Right lobe of liver (tissue), 4 donors: ENCODE measurements around the gene SPATS2.

Experiments used
- CTCF ChIP-seq, 4 donors: fragments of 200-600 bp in 3 of 4; fragments of 450-650 bp in 1 of 4; IDR thresholded peaks; one replicate each; pipeline versions ENCODE4 v1.5.1 to v1.8.0; 2016 to 2022; ENCODE audit warnings: antibody characterized with exemption in 4 of 4, mild to moderate bottlenecking in 2 of 4
- POLR2A ChIP-seq: fragments of 450-650 bp; IDR thresholded peaks from one replicate; pipeline ENCODE4 v1.6.1; 2017; ENCODE audit warnings: antibody characterized with exemption, mild to moderate bottlenecking
- donor health status: DM: no; HTN: no; CAD: no.
- donor health status: DM: no; HTN: no; CAD: no.
- donor health status: DM: no; HTN: yes; CAD: no.

GRCh38 chr12:49369411-49370145, 2.3 kb downstream of the SPATS2 start:
- TF ChIP-seq CTCF (IDR thresholded peaks at IDR 0.05) (peak in 2 of 4 donors; percentile 8 to 18), POLR2A (no peak)
